COLO668 (cell line): ENCODE data around the gene KCNC1.

Experiments used
- DNase-seq: peaks from one replicate; lab custom pipeline; 2025; ENCODE audit not compliant: unreplicated experiment; lab: John Stamatoyannopoulos, UW

The KCNC1 gene

DNA sequence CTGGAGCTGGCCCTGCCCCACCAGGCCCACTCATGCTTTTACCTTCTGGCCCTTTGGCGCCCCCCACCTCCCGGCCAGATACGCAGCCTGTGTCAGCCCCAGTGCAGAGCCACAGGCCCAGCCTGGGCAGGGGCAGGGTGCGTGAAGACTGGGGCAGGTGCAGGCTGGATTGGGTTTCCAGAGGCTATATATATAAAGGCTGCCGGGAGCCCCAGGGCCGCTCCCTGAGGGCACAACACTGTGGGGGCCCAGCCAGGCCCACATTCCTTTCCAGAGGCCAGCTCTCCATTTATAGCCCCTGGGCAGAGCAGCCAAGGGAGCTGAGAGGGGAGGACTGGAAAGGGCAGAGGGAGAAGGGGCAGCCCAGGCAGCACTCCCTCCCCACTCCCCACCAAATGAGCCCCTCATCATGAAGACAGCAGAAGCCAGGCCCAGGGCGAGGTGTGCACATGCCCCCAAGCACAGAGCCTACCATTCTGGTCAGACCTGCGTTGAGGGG, 20.2 kb upstream of the KCNC1 start:
- DNase-seq = peak; percentile 62

DNA sequence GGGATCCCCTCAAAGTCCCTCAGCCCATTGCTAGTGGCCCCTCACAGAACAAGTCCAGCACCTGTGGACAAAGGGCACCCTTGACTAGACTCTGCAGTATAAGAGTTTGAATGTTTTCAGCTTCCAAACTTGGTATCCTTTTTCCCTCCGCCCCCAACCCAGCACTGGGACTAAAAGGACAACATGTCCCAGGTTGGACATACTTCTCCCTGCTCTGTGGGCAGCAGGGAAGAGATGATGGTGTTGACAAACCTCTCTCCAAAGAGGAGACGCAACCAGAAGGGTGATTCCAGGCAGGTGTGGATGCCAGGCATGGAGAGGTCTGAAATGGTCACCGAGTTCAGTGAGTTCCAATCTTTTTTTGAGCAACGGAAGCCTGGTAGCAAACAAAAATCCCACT, 19.7 kb upstream of the KCNC1 start:
- DNase-seq = no peak

DNA sequence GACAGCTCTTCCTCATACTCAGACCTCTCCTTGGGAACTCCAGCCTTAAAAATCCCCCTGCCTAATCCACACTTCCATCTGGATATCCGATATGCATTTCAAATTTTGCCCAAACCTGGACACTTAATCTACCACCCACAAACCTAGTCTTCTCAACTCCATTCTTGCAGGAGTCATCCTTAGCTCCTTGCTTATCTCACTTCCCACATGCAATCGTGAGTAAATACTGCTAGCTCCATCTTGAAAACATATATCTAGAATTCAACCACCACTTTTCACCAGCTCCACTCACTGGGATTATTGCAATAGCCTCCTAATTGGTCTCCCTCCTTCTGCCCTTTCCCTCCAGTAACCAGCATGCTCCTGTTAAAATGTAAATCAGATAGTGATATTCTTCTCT, 17.8 kb upstream of the KCNC1 start:
- no peak for DNase-seq

DNA sequence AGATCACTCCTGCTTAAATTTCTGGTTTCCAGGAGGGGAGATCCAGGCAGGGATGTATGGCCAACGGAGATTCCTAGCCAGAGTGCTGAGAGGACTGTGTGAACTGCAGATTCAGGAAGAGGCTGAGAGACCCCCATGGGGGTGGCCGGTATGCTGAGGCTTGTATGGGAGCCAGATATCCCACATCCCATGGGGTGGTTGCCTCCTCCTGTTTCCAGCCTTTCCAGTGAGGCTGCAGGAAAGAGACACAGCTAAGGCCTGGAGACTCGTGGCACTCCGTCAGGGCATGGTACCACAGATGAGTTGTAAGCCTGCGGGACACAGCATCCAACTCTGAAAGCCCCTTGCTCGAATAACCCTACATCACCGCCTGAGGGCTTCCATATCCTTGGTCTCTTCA, 16.6 kb upstream of the KCNC1 start:
- DNase-seq = no peak

GRCh38 chr11:17718510-17718962, 16.0 kb upstream of the KCNC1 start:
- DNase-seq = no peak

- DNase-seq = peak; percentile 57
These were observed 15.3 kb upstream of the KCNC1 start, which contains the start of gene MYOD1 for GRCh38 chr11:17719028-17719937. Gene MYOD1 (plus strand): TSS chr11:17719571. CDS start chr11:17719783, 212 bp downstream.

GRCh38 chr11:17719938-17720795, 14.4 kb upstream of the KCNC1 start:
- DNase-seq = no peak

DNA sequence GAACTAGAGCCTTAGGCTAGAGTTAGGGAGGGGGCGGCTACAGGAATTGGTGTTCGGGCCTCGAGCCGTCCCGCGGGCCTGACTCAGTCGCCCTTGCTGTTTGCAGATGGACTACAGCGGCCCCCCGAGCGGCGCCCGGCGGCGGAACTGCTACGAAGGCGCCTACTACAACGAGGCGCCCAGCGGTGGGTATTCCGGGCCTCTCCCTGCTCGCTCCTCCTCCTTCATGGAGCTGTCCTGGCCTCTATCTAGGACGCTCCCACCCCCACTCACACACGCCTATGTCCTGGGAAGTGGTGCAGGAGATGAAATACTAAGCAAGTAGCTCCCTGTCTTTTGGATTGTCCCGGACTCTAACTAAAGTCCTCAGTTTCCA, 13.8 kb upstream of the KCNC1 start:
- DNase-seq = peak; percentile 24

- peak; percentile 16 for DNase-seq
These were observed 13.2 kb upstream of the KCNC1 start for GRCh38 chr11:17721242-17721999.

DNA sequence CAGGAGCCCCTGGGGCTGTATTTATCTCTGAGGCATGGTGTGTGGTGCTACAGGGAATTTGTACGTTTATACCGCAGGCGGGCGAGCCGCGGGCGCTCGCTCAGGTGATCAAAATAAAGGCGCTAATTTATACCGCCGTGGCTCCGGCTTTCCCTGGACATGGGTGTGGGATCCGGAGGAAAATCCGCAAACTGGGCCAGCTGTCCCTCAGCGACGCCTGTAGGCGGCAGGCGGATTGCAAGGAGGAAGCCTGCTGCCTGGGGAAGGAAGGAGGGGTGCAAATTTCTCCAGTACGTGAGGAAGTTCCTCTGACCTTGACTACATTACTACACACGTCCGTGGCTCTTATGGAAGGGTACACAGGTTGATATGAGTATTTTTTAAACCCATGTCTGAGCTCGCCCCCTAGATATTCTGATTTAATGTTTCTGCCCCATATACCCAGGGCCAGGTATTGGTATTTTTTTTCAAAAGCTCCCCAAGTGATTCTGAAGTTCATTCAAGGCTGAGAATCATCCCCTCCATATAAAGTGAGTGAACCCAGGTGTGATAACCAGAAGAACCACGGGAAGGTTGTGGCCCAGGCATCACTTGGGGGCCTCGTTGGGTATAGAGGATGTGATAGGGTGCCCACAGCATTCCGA, 12.5 kb upstream of the KCNC1 start:
- DNase-seq = peak; percentile 54

GRCh38 chr11:17724020-17724908, 10.3 kb upstream of the KCNC1 start:
- DNase-seq = no peak

DNA sequence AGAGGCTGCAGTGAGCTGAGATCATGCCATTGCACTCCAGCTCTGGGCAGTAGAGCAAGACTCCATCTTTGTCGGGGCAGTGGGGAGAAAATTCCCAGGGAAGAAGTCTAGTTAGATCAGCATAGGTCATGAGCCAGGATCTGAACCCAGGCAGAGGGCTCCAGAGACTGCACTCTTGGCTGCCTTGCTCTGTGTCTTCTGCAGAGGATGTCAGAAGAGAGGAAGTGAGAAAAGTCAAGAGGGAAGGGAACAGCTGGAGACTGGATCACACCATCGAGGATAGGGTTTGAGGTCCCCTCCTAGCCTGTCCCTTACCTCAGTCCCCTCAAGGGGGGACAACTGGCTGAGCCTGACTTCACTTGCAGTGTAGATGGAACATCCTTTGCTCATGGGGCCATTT, 9.4 kb upstream of the KCNC1 start:
- no peak for DNase-seq

- DNase-seq = no peak
These were observed 4.4 kb upstream of the KCNC1 start for GRCh38 chr11:17730137-17730536.

DNA sequence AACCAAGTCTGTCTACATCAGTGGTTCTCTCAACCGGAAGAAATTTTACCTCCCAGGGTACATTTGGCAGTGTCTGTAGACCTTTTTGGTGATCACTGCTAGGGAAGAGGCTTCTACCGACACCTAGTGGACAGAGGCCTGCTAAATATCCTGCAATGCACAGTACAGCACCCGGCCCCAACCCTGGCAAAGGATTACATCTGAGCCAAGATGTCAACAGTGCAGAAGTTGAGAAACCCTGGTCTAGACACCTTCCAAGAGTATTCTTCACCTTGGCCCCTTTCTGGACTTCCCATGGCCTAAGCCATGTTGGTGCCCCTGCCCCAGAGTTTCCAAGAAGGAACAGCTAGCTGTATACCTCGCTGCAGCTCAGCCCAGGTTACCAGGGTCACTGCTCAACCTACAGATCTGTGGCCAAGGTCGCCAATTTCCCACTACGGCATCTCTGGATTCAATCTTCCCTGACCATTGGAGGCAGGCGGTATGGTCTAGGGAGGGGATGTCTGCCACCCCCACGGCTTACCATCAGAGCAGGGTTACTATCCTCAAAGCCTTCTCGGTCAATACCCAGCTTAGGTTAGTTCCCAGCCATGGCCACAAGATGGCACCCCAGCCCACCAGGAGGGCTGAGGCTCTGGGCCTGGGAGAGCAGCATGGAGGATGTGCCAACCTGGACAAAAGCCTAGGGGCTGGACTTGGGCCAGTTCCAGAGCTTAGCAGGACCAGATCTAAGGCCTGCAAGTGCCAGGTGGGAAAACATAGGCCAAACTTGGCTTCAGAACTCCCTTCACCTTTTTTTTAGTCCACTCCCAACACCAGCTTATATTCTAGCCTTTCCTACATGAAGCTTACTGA, 3.7 kb upstream of the KCNC1 start:
- peak; percentile 90 for DNase-seq

GRCh38 chr11:17733261-17733660, 1.3 kb upstream of the KCNC1 start:
- no peak for DNase-seq

DNA sequence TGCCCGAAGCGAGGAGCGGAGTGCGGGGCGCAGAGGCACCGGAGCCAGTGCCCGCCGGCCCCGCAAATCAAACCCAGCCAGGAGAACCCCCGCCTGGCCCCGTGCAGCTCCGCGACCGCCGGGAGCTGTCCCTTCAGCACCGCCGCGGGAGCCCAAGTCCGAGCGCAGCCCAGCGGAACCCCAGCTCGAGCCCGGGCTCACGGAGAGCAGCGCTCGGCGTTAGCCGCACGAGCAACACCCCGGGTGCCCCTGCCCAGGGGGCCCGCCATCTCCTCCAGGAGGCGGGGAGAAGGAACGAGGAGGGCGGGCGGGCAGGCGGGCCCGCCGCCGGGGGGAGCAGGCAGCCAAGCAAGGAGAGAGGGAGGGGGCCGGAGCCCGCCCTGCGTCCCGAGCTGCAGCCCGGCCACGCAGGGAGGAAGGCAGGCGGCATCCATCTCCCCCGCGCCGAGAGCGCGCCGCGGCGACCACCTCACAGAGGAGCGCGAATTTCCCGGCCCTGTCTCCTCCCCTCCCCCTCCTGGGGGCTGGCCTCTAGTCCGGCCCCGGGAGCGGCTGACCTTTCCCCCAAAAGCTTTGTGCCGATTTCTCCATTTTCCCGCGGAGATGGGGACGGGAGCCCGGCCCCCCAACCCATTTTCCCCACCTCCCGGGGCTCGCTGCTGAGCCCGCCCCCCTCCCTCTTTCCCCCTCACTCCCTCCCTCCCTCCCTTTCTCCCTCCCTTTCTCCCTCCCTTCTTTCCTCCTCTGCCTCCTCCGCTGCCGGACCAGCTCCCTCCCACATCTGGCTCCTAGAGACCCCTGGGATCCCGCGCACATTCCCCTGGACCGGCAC, 621 bp downstream of the KCNC1 start:
- peak; percentile 58 for DNase-seq

GRCh38 chr11:17735818-17736578, 1.4 kb downstream of the KCNC1 start:
- peak; percentile 49 for DNase-seq
